Measurements from ENCODE around the gene TRIM39. TPM values are rescaled to one million over a fixed set of nuclear protein-coding genes. Genes with fewer than 3 reads are reported as not detected.

TRIM39 gene
- polyA plus RNA-seq, 1 donor from 2014 or later, result 9.2 TPM

DNA sequence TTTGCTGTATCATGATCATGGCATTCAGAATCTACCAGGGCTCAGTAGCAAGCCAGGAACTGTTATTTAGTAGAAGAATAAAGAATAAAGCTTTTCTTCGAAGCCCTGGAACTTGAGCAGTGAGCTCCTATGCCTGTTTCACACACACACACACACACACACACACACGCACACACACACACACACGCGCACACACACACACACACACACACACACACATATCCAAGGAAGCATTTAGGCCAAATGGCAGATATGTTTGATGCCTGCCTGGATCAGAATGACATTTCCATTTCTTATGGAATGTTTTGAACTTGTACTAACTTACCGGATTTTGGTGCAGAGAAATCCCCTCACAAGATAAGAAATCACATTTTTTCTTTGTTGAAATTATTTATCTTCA, 53.7 kb downstream of the TRIM39 start:
- TF ChIP-seq, protein P1, sequence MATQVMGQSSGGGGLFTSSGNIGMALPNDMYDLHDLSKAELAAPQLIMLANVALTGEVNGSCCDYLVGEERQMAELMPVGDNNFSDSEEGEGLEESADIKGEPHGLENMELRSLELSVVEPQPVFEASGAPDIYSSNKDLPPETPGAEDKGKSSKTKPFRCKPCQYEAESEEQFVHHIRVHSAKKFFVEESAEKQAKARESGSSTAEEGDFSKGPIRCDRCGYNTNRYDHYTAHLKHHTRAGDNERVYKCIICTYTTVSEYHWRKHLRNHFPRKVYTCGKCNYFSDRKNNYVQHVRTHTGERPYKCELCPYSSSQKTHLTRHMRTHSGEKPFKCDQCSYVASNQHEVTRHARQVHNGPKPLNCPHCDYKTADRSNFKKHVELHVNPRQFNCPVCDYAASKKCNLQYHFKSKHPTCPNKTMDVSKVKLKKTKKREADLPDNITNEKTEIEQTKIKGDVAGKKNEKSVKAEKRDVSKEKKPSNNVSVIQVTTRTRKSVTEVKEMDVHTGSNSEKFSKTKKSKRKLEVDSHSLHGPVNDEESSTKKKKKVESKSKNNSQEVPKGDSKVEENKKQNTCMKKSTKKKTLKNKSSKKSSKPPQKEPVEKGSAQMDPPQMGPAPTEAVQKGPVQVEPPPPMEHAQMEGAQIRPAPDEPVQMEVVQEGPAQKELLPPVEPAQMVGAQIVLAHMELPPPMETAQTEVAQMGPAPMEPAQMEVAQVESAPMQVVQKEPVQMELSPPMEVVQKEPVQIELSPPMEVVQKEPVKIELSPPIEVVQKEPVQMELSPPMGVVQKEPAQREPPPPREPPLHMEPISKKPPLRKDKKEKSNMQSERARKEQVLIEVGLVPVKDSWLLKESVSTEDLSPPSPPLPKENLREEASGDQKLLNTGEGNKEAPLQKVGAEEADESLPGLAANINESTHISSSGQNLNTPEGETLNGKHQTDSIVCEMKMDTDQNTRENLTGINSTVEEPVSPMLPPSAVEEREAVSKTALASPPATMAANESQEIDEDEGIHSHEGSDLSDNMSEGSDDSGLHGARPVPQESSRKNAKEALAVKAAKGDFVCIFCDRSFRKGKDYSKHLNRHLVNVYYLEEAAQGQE (IDR thresholded peaks at IDR 0.05; ENCODE audit: borderline replicate concordance), result no peak
- TF ChIP-seq, protein P2, sequence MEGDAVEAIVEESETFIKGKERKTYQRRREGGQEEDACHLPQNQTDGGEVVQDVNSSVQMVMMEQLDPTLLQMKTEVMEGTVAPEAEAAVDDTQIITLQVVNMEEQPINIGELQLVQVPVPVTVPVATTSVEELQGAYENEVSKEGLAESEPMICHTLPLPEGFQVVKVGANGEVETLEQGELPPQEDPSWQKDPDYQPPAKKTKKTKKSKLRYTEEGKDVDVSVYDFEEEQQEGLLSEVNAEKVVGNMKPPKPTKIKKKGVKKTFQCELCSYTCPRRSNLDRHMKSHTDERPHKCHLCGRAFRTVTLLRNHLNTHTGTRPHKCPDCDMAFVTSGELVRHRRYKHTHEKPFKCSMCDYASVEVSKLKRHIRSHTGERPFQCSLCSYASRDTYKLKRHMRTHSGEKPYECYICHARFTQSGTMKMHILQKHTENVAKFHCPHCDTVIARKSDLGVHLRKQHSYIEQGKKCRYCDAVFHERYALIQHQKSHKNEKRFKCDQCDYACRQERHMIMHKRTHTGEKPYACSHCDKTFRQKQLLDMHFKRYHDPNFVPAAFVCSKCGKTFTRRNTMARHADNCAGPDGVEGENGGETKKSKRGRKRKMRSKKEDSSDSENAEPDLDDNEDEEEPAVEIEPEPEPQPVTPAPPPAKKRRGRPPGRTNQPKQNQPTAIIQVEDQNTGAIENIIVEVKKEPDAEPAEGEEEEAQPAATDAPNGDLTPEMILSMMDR (IDR thresholded peaks at IDR 0.05; ENCODE audit: poor library complexity, severe bottlenecking), result no peak
- TF ChIP-seq TAF1 (IDR thresholded peaks at IDR 0.05; ENCODE audit: low read depth), result no peak
- no peak for TF ChIP-seq POLR2AphosphoS5 (IDR thresholded peaks at IDR 0.05)
- no peak for TF ChIP-seq EZH2 (IDR thresholded peaks at IDR 0.05; ENCODE audit: borderline replicate concordance, insufficient read depth, low read length, poor library complexity, severe bottlenecking)
- TF ChIP-seq RAD21 (conservative IDR thresholded peaks at IDR 0.05), result no peak
- TF ChIP-seq EP300 (conservative IDR thresholded peaks at IDR 0.05; ENCODE audit: poor library complexity, severe bottlenecking), result no peak
- no peak for TF ChIP-seq SMC3 (conservative IDR thresholded peaks at IDR 0.05; ENCODE audit: poor library complexity)
- no peak for TF ChIP-seq MXI1 (conservative IDR thresholded peaks at IDR 0.05; ENCODE audit: poor library complexity, severe bottlenecking)
- Histone ChIP-seq H2AFZ (ENCODE audit: low read depth, low read length) (no peak overlapping the region), H3K27ac (ENCODE audit: low read length) (no peak overlapping the region), H4K20me1 (ENCODE audit: insufficient read depth) (no peaks in the 10 kb centered on the region), H3K36me3 (ENCODE audit: insufficient read depth, low read length) (no peaks in the 10 kb centered on the region), H3F3A (ENCODE audit: insufficient read depth, low read length, poor library complexity, severe bottlenecking) (no peaks in the 10 kb centered on the region), H3K9ac (ENCODE audit: low read length) (no peak overlapping the region), H3K27me3 (ENCODE audit: insufficient read depth, low read depth, low read length) (peaks cover 21% of the 10 kb centered on the region), H3K79me2 (replicated peaks; ENCODE audit: insufficient read depth, low read length) (no peaks in the 10 kb centered on the region), H3K4me2 (ENCODE audit: low read length) (no peak overlapping the region), H3K4me3 (ENCODE audit: low read length) (no peak overlapping the region), H3K9me3 (ENCODE audit: low read length) (no peaks in the 10 kb centered on the region), H3K9me2 (ENCODE audit: insufficient read depth, low read length) (no peaks in the 10 kb centered on the region)

DNA sequence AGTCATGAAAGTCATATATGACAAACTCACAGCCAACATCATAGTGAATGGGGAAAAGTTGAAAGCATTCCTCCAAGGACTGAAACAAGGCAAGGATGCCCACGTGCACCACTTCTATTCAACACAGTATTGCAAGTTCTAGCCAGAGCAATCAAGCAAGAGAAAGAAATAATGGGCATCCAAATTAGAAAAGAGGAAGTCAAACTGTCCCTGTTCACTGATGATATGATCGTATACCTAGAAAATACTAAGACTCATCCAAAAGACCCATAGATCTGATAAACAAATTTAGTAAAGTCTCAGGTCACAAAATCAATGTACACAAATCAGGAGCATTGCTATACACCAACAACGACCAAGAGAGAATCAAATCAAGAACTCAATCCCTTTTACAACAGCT, 59.4 kb downstream of the TRIM39 start:
- Histone ChIP-seq H3F3A (ENCODE audit: insufficient read depth, low read length, poor library complexity, severe bottlenecking) (no peaks in the 10 kb centered on the region), H4K20me1 (ENCODE audit: insufficient read depth) (no peaks in the 10 kb centered on the region), H3K36me3 (ENCODE audit: insufficient read depth, low read length) (no peaks in the 10 kb centered on the region), H3K27me3 (ENCODE audit: insufficient read depth, low read depth, low read length) (peaks cover 5% of the 10 kb centered on the region), H3K9me3 (ENCODE audit: low read length) (no peaks in the 10 kb centered on the region), H3K4me3 (ENCODE audit: low read length) (no peak overlapping the region), H3K9me2 (ENCODE audit: insufficient read depth, low read length) (no peaks in the 10 kb centered on the region), H3K9ac (ENCODE audit: low read length) (no peak overlapping the region), H2AFZ (ENCODE audit: low read depth, low read length) (no peak overlapping the region), H3K79me2 (replicated peaks; ENCODE audit: insufficient read depth, low read length) (no peaks in the 10 kb centered on the region), H3K27ac (ENCODE audit: low read length) (no peak overlapping the region), H3K4me2 (ENCODE audit: low read length) (no peak overlapping the region)
- no peak for TF ChIP-seq MXI1 (conservative IDR thresholded peaks at IDR 0.05; ENCODE audit: poor library complexity, severe bottlenecking)
- TF ChIP-seq, protein P1 (IDR thresholded peaks at IDR 0.05; ENCODE audit: borderline replicate concordance), result no peak
- no peak for TF ChIP-seq RAD21 (conservative IDR thresholded peaks at IDR 0.05)
- no peak for TF ChIP-seq EZH2 (IDR thresholded peaks at IDR 0.05; ENCODE audit: borderline replicate concordance, insufficient read depth, low read length, poor library complexity, severe bottlenecking)
- TF ChIP-seq SMC3 (conservative IDR thresholded peaks at IDR 0.05; ENCODE audit: poor library complexity), result no peak
- no peak for TF ChIP-seq EP300 (conservative IDR thresholded peaks at IDR 0.05; ENCODE audit: poor library complexity, severe bottlenecking)
